Endothelial cell of umbilical vein (primary cell): ENCODE results near the gene PTPN14. TPM values are rescaled to one million over a fixed set of nuclear protein-coding genes. Genes with fewer than 3 reads are reported as not detected.

Source experiments
- BruUV-seq: library from RNA; stranded (reverse); fragments of 400-500 nt; replicated peaks from 2 replicates; lab custom pipeline; 2021; lab: Mats Ljungman, UMichigan
- CTCF ChIA-PET: fragments of 300-600, 350-600 bp; sonication (Branson Sonifier 250); formaldehyde crosslinking; loops from one replicate; lab custom pipeline; 2021; ENCODE audit warnings: antibody characterized with exemption, inconsistent platforms; lab: Charles Lee
- POLR2A ChIA-PET: fragments of 300-600, 350-600 bp; sonication (Branson Sonifier 250); formaldehyde crosslinking; loops from one replicate; lab custom pipeline; 2021; ENCODE audit warnings: antibody characterized with exemption, inconsistent platforms; lab: Charles Lee
- DNase-seq: peaks from one replicate; pipeline ENCODE4 v3.0.0-alpha.2; 2011; ENCODE audit warnings: low read depth, low spot score
- FAIRE-seq: peaks from 2 replicates; lab custom pipeline; 2011; peaks lifted over from hg19 to GRCh38; lab: Jason Lieb, UNC
- H2AFZ ChIP-seq: 2 replicates; pipeline ENCODE4 v1.6.0; 2012; ENCODE audit warnings: low read depth, low read length, control low read depth, inconsistent platforms
- H3K27ac ChIP-seq: 2 replicates; pipeline ENCODE4 v1.5.1; 2011; ENCODE audit warnings: low read depth, mild to moderate bottlenecking, control low read depth, low read length, moderate library complexity; ENCODE audit not compliant: insufficient read depth
- H3K27me3 ChIP-seq, 2 experiments: 2 replicates each; pipeline versions ENCODE4 v1.6.0 to v1.6.1; 2011; ENCODE audit warnings: low read length in 2 of 2, mixed read lengths in 1 of 2; ENCODE audit not compliant: control insufficient read depth in 2 of 2, insufficient read depth in 2 of 2
- H3K36me3 ChIP-seq, 2 experiments: 2 replicates in 1 of 2; 3 replicates in 1 of 2; pipeline ENCODE4 v1.5.1; 2011; ENCODE audit warnings: low read length in 2 of 2, mild to moderate bottlenecking in 1 of 2, moderate library complexity in 1 of 2; ENCODE audit not compliant: control insufficient read depth in 2 of 2, insufficient read depth in 2 of 2; ENCODE audit errors: extremely low read depth in 1 of 2
- H3K4me1 ChIP-seq: 3 replicates; pipeline ENCODE4 v1.5.1; 2011; ENCODE audit warnings: mild to moderate bottlenecking, low read length; ENCODE audit not compliant: control insufficient read depth, insufficient read depth; ENCODE audit errors: extremely low read depth
- H3K4me2 ChIP-seq: 2 replicates; pipeline ENCODE4 v1.6.1; 2011; ENCODE audit warnings: low read length, control low read depth, mixed read lengths; ENCODE audit not compliant: insufficient read depth
- H3K4me3 ChIP-seq, 3 experiments: fragments of 200-600 bp in 1 of 3; sonication (generic), shearing (Covaris generic) in 1 of 3; replicated peaks in 1 of 3; 2 replicates each; pipeline ENCODE4 v1.5.1; 2011 to 2016; ENCODE audit warnings: control low read depth in 3 of 3, low read length in 3 of 3, mild to moderate bottlenecking in 2 of 3, inconsistent platforms in 1 of 3, low read depth in 1 of 3, moderate library complexity in 1 of 3; ENCODE audit not compliant: insufficient read depth in 1 of 3
- H3K79me2 ChIP-seq: 2 replicates; pipeline ENCODE4 v1.6.0; 2012; ENCODE audit warnings: low read length, inconsistent platforms; ENCODE audit not compliant: control insufficient read depth, insufficient read depth
- H3K9ac ChIP-seq: replicated peaks from 2 replicates; pipeline ENCODE3; 2011; ENCODE audit warnings: low read length, control low read depth; ENCODE audit not compliant: insufficient read depth; ENCODE audit errors: extremely low read depth
- H3K9me1 ChIP-seq: replicated peaks from 3 replicates; pipeline ENCODE4 v1.6.0; 2011; ENCODE audit warnings: mild to moderate bottlenecking, low read length; ENCODE audit not compliant: control insufficient read depth, insufficient read depth; ENCODE audit errors: extremely low read depth
- H3K9me3 ChIP-seq: replicated peaks from 2 replicates; pipeline ENCODE4 v1.5.1; 2012; ENCODE audit warnings: low read length, inconsistent platforms; ENCODE audit not compliant: control insufficient read depth, insufficient read depth
- H4K20me1 ChIP-seq: replicated peaks from 2 replicates; pipeline ENCODE3; 2011; ENCODE audit warnings: mild to moderate bottlenecking, low read length; ENCODE audit not compliant: control insufficient read depth, insufficient read depth; ENCODE audit errors: extremely low read depth
- CTCF ChIP-seq, 2 donors: IDR thresholded peaks; 1 replicate in 1 of 2; 2 replicates in 1 of 2; pipeline ENCODE4 v1.5.1; 2011; ENCODE audit warnings: low read length in 2 of 2, mild to moderate bottlenecking in 2 of 2, moderate library complexity in 2 of 2, control low read depth in 1 of 2, inconsistent platforms in 1 of 2, low read depth in 1 of 2; ENCODE audit not compliant: insufficient read depth in 1 of 2; ENCODE audit errors: extremely low read depth in 1 of 2
- EZH2 ChIP-seq: IDR thresholded peaks from 2 replicates; pipeline ENCODE4 v1.6.1; 2012; ENCODE audit warnings: borderline replicate concordance, low read depth, mild to moderate bottlenecking, moderate library complexity, low read length, inconsistent platforms; ENCODE audit not compliant: severe bottlenecking
- FOS ChIP-seq: IDR thresholded peaks from 2 replicates; pipeline ENCODE4 v1.6.1; 2011; ENCODE audit warnings: mild to moderate bottlenecking, low read length, moderate library complexity, borderline replicate concordance; ENCODE audit not compliant: insufficient read depth
- GATA2 ChIP-seq: IDR thresholded peaks from 2 replicates; pipeline ENCODE4 v1.7.0; 2011; ENCODE audit warnings: low read depth, mild to moderate bottlenecking, moderate library complexity, mixed read lengths, low read length; ENCODE audit not compliant: insufficient read length, insufficient read depth
- JUN ChIP-seq: IDR thresholded peaks from 2 replicates; pipeline ENCODE4 v1.6.1; 2011; ENCODE audit warnings: borderline replicate concordance, low read depth; ENCODE audit not compliant: insufficient read length, insufficient read depth
- MAX ChIP-seq: IDR thresholded peaks from 2 replicates; pipeline ENCODE4 v1.6.1; 2011; ENCODE audit not compliant: insufficient read depth, insufficient read length
- MYC ChIP-seq: IDR thresholded peaks from one replicate; pipeline ENCODE4 v1.6.1; 2011; ENCODE audit warnings: mild to moderate bottlenecking, low read depth, low read length
- POLR2A ChIP-seq: IDR thresholded peaks from 2 replicates; pipeline ENCODE4 v1.6.1; 2012; ENCODE audit warnings: low read depth, mild to moderate bottlenecking, control low read depth, low read length
- POLR2AphosphoS5 ChIP-seq: IDR thresholded peaks from 2 replicates; pipeline ENCODE4 v1.6.1; 2012; ENCODE audit warnings: low read depth, mild to moderate bottlenecking, control low read depth, low read length, moderate library complexity; ENCODE audit not compliant: insufficient read depth
- dilution Hi-C: fragments of 300-500 bp; cut with MboI; formaldehyde crosslinking; loops from one replicate; pipeline ENCODE4 v1.15.0; 2019; ENCODE audit warnings: low sequenced_read_pairs; ENCODE audit not compliant: extremely low pct_ligation_motif_present
- intact Hi-C: fragments of 100-400 bp; cut with micrococcal nuclease; formaldehyde crosslinking; loops from one replicate; pipeline ENCODE4 v1.10.0; 2022
- polyA plus RNA-seq, 4 experiments: library from polyadenylated mRNA; depleted of rRNA in 3 of 4; stranded (reverse) in 3 of 4; unstranded in 1 of 4; fragments of >200 nt; gene quantifications; 2 replicates each; pipeline versions ENCODE4 v1.2.1 to v1.2.3, GENCODE V29; 2011 to 2012; ENCODE audit warnings: missing spikeins in 1 of 4
- total RNA-seq: library from RNA; stranded (reverse); gene quantifications from 2 replicates; pipeline ENCODE4 v1.2.3, GENCODE V29; 2021

Gene PTPN14
- total and polyA plus RNA-seq, 2 donors (not counting 3 experiments of a cell fraction or from before 2014, with no cell fraction given): 18.5 to 93.0 TPM

- H3K9me3 ChIP-seq: no peaks in the 10 kb centered on the region
- BruUV-seq: no TSS peak
- peaks cover 38% of the 10 kb centered on the region for H3K4me1 ChIP-seq
- FAIRE-seq (no peak), DNase-seq (peak; percentile 8)
- H3K79me2 ChIP-seq: peaks cover 100% of the 10 kb centered on the region
- TF ChIP-seq MYC: no peak
- no peak for TF ChIP-seq FOS
- no peak for TF ChIP-seq MAX
- TF ChIP-seq CTCF (IDR thresholded peaks at IDR 0.05; ENCODE audit: extremely low read depth in 1 of 2, insufficient read depth in 1 of 2, low read depth in 1 of 2, low read length in 2 of 2): no peak
- no peak for TF ChIP-seq EZH2
- no peak for TF ChIP-seq GATA2
- TF ChIP-seq POLR2A: no peak
- TF ChIP-seq JUN: no peak
- no peak for TF ChIP-seq POLR2AphosphoS5
- no peak overlapping the region for H3K27ac ChIP-seq
- POLR2A ChIA-PET: interaction anchor here (1.9 kb wide), 1 partner anchor 10 kb away, joined by 6 read pairs; the partner anchor contains the start of gene PTPN14
- no peak overlapping the region for H3K4me2 ChIP-seq
- H3K4me3 ChIP-seq: no peak overlapping the region
- CTCF ChIA-PET: interaction anchor here (1.0 to 2.3 kb wide), 4 partner anchors 43 to 153 kb away, joined by 3 to 7 read pairs (median 4); no protein-coding TSS in a partner anchor
- H3K27me3 ChIP-seq: no peaks in the 10 kb centered on the region
- no peak overlapping the region for H2AFZ ChIP-seq
- no peaks in the 10 kb centered on the region for H3K9me1 ChIP-seq
- intact Hi-C loops: no loop called here
- H3K9ac ChIP-seq: no peak overlapping the region
- peaks cover 25% of the 10 kb centered on the region for H4K20me1 ChIP-seq
- dilution Hi-C loops: loop anchor here (10.0 kb wide), 1 partner anchor 67 kb away; no protein-coding TSS in a partner anchor
- H3K36me3 ChIP-seq: no peaks in the 10 kb centered on the region
Observed at GRCh38 chr1:214541693-214542092, 9.7 kb downstream of the PTPN14 start.
